HG03280 (cell line): Measurements from ENCODE around the gene FRG1.
"Not testable (repeated sequence)": the region's sequence is repeated elsewhere in the genome, so short reads cannot be mapped to it uniquely, and the experiment has no call there.

Source experiments
- ATAC-seq: cut with Tn5 transposase; IDR thresholded peaks from one replicate; pipeline ENCODE4 v1.9.1; 2021; ENCODE audit warnings: mild to moderate bottlenecking, moderate library complexity; ENCODE audit not compliant: unreplicated experiment

FRG1 gene

GRCh38 chr4:189984661-189985060, 44.0 kb downstream of the FRG1 start:
- not testable (repeated sequence) for ATAC-seq

GRCh38 chr4:189985651-189986243, 45.1 kb downstream of the FRG1 start:
- ATAC-seq: not testable (repeated sequence)

- no peak for ATAC-seq
Observed at GRCh38 chr4:189988877-189989431, 48.3 kb downstream of the FRG1 start.

GRCh38 chr4:189989941-189990340, 49.3 kb downstream of the FRG1 start:
- ATAC-seq: not testable (repeated sequence)
